OCI-LY7 (cell line): ENCODE data around the gene CD2BP2.

ENCODE experiments used
- EZH2phosphoT487 ChIP-seq: fragments of 200-600 bp; sonication (generic); IDR thresholded peaks from 2 replicates; pipeline ENCODE4 v1.6.1; 2018; ENCODE audit warnings: low read depth, borderline replicate concordance, mild to moderate bottlenecking, mixed run types, antibody characterized with exemption, low read length, moderate library complexity, mixed read lengths
- TF ChIP-seq, protein P1 (sequence below): fragments of 200-600 bp; sonication (generic); conservative IDR thresholded peaks from 2 replicates; pipeline ENCODE4 v1.5.1; 2014; ENCODE audit warnings: mild to moderate bottlenecking, antibody characterized with exemption, low read length, moderate library complexity, mixed read lengths

- TF ChIP-seq, protein P1, sequence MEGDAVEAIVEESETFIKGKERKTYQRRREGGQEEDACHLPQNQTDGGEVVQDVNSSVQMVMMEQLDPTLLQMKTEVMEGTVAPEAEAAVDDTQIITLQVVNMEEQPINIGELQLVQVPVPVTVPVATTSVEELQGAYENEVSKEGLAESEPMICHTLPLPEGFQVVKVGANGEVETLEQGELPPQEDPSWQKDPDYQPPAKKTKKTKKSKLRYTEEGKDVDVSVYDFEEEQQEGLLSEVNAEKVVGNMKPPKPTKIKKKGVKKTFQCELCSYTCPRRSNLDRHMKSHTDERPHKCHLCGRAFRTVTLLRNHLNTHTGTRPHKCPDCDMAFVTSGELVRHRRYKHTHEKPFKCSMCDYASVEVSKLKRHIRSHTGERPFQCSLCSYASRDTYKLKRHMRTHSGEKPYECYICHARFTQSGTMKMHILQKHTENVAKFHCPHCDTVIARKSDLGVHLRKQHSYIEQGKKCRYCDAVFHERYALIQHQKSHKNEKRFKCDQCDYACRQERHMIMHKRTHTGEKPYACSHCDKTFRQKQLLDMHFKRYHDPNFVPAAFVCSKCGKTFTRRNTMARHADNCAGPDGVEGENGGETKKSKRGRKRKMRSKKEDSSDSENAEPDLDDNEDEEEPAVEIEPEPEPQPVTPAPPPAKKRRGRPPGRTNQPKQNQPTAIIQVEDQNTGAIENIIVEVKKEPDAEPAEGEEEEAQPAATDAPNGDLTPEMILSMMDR: no peak
- no peak for TF ChIP-seq EZH2phosphoT487
These were observed 39.6 kb upstream of the CD2BP2 start for GRCh38 chr16:30394592-30395154.
